GM23338 (cell line): ENCODE results near the gene FAM228B.

ENCODE experiments used
- CREB1 ChIP-seq: fragments of 250-450 bp; sonication (Bioruptor Pico); IDR thresholded peaks from 2 replicates; pipeline ENCODE4 v1.5.0; 2020; ENCODE audit warnings: low read depth, mild to moderate bottlenecking, moderate library complexity
- EZH2 ChIP-seq: fragments of 200-600 bp; sonication (generic); IDR thresholded peaks from one replicate; pipeline ENCODE4 v1.8.0; 2017; ENCODE audit warnings: antibody characterized with exemption, mild to moderate bottlenecking, low read depth; ENCODE audit not compliant: unreplicated experiment
- EZH2phosphoT487 ChIP-seq: fragments of 200-600 bp; sonication (generic); IDR thresholded peaks from one replicate; pipeline ENCODE4 v1.8.1; 2018; ENCODE audit warnings: antibody characterized with exemption; ENCODE audit not compliant: unreplicated experiment
- JUNB ChIP-seq: IDR thresholded peaks from one replicate; pipeline ENCODE4 v1.6.1; 2016; ENCODE audit warnings: antibody characterized with exemption; ENCODE audit not compliant: unreplicated experiment
- NANOG ChIP-seq: IDR thresholded peaks from 2 replicates; pipeline ENCODE4 v1.6.1; 2016; ENCODE audit warnings: antibody characterized with exemption, borderline replicate concordance
- POLR2AphosphoS5 ChIP-seq: IDR thresholded peaks from 2 replicates; pipeline ENCODE4 v1.6.1; 2016; ENCODE audit warnings: antibody characterized with exemption, low read depth
- STAT1 ChIP-seq: IDR thresholded peaks from one replicate; pipeline ENCODE4 v1.6.1; 2016; ENCODE audit warnings: antibody characterized with exemption; ENCODE audit not compliant: unreplicated experiment
- ZNF114 ChIP-seq: fragments of 250-450 bp; sonication (Bioruptor Pico); IDR thresholded peaks from 2 replicates; pipeline ENCODE4 v1.5.0; 2020; ENCODE audit warnings: mild to moderate bottlenecking, moderate library complexity
- ZNF331 ChIP-seq: fragments of 250-450 bp; sonication (Bioruptor Pico); IDR thresholded peaks from 2 replicates; pipeline ENCODE4 v1.5.0; 2020; ENCODE audit warnings: low read depth, mild to moderate bottlenecking, moderate library complexity
- TF ChIP-seq, protein P1 (sequence below), 2 experiments: fragments of 200-600 bp in 1 of 2; sonication (generic) in 1 of 2; conservative IDR thresholded peaks; 2 replicates each; pipeline versions ENCODE4 v1.5.1 to v1.6.1; 2016 to 2017; ENCODE audit warnings: antibody characterized with exemption in 2 of 2, low read depth in 2 of 2, mild to moderate bottlenecking in 2 of 2, moderate library complexity in 1 of 2
- TF ChIP-seq, protein P2 (sequence below): IDR thresholded peaks from one replicate; pipeline ENCODE4 v1.6.1; 2018; ENCODE audit warnings: antibody characterized with exemption; ENCODE audit not compliant: unreplicated experiment
- TF ChIP-seq, protein P3 (sequence below): IDR thresholded peaks from 2 replicates; pipeline ENCODE4 v1.6.1; 2016; ENCODE audit warnings: antibody characterized with exemption

DNA sequence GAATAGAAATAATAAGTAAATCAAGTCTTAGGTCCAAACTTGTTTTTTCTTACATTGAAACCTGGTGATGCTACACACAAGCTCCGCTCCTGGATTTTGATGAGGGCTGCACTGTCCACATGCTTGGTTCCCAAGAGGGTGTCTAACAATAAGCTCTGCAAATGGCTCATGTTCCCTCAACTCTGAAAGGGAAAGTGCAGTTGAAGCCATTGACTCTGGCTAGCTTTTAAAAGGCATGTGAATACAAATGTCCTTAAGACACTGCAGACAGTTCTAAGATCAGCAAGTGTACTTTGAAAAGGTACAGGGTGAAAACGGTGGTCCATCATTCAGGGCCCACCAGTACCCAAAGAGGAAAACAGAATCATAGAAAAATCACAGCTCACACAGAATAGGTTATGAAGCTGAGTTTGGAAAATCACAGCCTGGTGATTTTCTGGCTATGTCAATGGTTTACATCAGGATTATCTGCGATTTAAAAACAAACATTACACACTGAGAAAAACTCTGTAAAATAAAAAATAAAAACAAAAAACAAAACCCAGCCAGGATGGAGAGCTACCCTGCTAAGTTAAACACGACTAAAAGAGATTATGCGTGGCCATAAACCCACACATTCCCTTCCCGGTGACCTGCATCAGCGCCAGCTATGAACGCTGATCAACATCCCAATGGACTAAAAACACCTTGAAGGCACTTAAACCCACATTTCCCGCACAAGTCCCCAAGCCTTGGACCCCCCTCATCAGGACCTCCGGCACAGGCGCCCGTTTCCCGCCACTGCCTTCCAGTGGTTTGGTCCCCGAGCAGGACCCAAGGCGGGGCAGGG is 689 bp upstream of the FAM228B start:
- TF ChIP-seq, protein P1, sequence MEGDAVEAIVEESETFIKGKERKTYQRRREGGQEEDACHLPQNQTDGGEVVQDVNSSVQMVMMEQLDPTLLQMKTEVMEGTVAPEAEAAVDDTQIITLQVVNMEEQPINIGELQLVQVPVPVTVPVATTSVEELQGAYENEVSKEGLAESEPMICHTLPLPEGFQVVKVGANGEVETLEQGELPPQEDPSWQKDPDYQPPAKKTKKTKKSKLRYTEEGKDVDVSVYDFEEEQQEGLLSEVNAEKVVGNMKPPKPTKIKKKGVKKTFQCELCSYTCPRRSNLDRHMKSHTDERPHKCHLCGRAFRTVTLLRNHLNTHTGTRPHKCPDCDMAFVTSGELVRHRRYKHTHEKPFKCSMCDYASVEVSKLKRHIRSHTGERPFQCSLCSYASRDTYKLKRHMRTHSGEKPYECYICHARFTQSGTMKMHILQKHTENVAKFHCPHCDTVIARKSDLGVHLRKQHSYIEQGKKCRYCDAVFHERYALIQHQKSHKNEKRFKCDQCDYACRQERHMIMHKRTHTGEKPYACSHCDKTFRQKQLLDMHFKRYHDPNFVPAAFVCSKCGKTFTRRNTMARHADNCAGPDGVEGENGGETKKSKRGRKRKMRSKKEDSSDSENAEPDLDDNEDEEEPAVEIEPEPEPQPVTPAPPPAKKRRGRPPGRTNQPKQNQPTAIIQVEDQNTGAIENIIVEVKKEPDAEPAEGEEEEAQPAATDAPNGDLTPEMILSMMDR (conservative IDR thresholded peaks at IDR 0.05; ENCODE audit: low read depth in 2 of 2), result no peak
- TF ChIP-seq EZH2 (no peak), POLR2AphosphoS5 (no peak), CREB1 (CRISPR knock-in tag) (no peak), ZNF331 (no peak), EZH2phosphoT487 (no peak), NANOG (no peak), ZNF114 (no peak), STAT1 (no peak), JUNB (no peak)
- TF ChIP-seq, protein P2, sequence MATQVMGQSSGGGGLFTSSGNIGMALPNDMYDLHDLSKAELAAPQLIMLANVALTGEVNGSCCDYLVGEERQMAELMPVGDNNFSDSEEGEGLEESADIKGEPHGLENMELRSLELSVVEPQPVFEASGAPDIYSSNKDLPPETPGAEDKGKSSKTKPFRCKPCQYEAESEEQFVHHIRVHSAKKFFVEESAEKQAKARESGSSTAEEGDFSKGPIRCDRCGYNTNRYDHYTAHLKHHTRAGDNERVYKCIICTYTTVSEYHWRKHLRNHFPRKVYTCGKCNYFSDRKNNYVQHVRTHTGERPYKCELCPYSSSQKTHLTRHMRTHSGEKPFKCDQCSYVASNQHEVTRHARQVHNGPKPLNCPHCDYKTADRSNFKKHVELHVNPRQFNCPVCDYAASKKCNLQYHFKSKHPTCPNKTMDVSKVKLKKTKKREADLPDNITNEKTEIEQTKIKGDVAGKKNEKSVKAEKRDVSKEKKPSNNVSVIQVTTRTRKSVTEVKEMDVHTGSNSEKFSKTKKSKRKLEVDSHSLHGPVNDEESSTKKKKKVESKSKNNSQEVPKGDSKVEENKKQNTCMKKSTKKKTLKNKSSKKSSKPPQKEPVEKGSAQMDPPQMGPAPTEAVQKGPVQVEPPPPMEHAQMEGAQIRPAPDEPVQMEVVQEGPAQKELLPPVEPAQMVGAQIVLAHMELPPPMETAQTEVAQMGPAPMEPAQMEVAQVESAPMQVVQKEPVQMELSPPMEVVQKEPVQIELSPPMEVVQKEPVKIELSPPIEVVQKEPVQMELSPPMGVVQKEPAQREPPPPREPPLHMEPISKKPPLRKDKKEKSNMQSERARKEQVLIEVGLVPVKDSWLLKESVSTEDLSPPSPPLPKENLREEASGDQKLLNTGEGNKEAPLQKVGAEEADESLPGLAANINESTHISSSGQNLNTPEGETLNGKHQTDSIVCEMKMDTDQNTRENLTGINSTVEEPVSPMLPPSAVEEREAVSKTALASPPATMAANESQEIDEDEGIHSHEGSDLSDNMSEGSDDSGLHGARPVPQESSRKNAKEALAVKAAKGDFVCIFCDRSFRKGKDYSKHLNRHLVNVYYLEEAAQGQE, result no peak
- TF ChIP-seq, protein P3, sequence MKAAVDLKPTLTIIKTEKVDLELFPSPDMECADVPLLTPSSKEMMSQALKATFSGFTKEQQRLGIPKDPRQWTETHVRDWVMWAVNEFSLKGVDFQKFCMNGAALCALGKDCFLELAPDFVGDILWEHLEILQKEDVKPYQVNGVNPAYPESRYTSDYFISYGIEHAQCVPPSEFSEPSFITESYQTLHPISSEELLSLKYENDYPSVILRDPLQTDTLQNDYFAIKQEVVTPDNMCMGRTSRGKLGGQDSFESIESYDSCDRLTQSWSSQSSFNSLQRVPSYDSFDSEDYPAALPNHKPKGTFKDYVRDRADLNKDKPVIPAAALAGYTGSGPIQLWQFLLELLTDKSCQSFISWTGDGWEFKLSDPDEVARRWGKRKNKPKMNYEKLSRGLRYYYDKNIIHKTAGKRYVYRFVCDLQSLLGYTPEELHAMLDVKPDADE, result no peak
